HG03039 (cell line): Measurements from ENCODE around the gene IGFL3.
"Not testable (repeated sequence)": the region's sequence is repeated elsewhere in the genome, so short reads cannot be mapped to it uniquely, and the experiment has no call there.

Source experiments
- ATAC-seq: cut with Tn5 transposase; IDR thresholded peaks from one replicate; pipeline ENCODE4 v1.9.1; 2021; ENCODE audit warnings: mild to moderate bottlenecking, moderate library complexity; ENCODE audit not compliant: unreplicated experiment

The IGFL3 gene

DNA sequence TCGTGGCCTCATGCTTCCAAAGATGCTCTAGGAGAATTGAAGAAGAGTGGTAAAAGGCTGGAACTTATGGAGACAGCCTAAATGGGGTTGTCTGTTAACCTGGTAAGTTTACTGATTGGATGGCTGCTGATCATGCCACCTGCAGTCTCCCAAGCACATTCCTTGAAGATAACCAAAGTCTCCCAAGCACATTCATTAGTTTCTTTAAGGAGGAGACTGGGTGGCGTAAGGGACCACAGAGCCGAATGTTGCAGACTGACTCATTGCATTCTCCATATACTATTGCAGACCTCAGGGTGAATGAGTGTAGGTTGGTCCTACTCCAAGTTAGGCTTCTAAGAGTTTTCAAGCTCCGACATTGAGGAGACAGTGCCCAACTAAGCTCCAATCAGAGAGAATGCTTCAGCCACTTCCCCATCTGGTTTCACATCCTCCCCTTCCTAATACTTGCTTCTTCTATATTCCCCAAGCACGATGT, at the start of gene IGFL3:
Gene IGFL3, minus strand, starts transcription at position 51 of the 478 bp plus-strand sequence. Its CDS starts 39 bp downstream, at position 12.
- ATAC-seq, result no peak

DNA sequence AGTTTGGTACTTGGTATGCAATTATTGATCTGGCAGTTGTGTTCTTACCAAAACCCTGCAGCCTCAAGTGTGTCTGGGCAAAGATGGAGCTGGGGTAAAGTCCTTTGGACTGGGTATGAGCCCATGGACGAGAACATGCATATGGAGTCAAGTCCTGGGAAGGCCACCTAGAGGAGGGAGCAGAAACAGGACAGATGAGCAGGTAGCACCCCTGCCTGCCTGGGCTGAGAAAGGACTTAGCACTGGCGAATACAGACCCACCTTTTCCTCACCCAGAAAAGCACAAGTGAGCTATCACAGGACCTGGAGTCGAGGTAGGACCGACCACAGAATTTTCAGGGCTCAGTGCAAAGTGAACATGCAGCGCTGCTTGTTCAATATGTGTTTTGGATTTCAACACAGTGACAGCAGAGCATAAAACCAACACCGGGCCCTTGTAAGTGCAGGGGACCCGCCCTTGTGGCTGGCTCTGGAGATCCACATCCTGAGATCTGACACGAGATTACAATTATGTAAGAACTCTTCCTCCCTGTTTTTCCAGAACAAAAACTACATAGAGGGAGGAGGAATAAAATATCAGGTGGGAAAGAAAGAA, 49.5 kb upstream of the IGFL3 start:
- no peak for ATAC-seq

DNA sequence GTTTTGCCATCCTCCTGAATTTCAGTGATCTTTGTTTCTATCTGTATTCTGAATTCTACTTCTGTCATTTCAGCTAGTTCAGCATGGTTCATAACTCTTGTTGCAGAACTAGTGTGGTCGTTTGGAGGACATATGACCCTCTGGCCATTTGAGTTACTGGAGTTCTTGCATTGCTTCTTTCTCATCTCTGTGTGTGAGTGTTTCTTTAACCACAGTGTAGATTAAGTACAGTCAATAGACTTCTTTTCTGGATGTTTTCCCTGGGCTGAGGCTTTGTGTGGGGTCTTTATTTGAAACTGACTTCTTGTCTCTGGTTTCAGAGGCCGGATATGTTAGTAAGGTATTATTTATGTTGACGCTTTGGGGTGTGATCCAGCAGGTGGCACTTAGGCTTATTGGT, 38.2 kb upstream of the IGFL3 start:
- ATAC-seq, result no peak

DNA sequence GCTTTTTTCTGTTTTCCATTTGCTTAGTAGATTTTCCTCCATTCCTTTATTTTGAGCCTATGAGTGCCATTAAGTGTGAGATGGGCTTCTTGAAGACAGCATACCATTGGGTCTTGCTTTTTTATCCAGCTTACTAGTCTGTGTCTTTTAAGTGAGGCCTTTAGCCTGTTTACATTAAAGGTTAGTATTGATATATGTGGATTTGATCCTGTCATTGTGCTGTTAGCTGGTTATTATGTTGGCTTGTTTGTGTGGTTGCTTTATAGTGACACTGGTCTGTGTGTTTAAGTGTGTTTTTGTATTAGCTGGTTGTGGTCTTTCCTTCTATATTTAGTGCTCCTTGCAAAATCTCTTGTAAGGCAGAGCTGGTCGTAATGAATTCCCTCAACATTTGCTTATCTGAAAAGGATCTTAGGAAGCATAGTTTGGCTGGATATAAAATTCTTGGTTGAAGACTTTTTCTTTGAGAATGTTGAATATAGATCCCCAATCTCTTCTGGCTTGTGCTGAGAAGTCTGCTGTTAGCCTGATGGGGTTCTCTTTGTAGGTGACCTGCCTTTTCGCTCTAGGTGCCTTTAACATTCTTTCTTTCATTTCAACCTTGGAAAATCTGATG, 37.3 kb upstream of the IGFL3 start:
- not testable (repeated sequence) for ATAC-seq

DNA sequence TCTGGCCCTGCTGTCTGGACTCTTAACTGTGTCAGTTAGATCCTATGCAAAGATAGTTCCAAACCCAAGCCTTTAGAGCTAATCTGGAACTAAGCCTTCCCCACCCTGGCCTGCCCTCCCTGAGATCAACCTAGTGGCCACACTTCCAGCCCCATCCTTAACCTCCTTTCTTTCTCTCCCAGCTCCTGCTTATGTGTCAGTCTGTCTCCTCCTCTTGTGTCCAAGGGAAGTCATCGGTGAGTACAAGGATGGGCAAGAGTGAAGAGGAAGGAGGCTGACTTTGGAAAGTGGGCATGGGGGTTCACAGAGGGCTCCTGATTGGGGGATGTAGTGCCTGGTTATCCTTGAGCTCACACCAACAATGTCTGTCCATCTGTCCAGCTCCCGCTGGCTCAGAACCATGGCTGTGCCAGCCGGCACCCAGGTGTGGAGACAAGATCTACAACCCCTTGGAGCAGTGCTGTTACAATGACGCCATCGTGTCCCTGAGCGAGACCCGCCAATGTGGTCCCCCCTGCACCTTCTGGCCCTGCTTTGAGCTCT, 35.8 kb upstream of the IGFL3 start:
- no peak for ATAC-seq

DNA sequence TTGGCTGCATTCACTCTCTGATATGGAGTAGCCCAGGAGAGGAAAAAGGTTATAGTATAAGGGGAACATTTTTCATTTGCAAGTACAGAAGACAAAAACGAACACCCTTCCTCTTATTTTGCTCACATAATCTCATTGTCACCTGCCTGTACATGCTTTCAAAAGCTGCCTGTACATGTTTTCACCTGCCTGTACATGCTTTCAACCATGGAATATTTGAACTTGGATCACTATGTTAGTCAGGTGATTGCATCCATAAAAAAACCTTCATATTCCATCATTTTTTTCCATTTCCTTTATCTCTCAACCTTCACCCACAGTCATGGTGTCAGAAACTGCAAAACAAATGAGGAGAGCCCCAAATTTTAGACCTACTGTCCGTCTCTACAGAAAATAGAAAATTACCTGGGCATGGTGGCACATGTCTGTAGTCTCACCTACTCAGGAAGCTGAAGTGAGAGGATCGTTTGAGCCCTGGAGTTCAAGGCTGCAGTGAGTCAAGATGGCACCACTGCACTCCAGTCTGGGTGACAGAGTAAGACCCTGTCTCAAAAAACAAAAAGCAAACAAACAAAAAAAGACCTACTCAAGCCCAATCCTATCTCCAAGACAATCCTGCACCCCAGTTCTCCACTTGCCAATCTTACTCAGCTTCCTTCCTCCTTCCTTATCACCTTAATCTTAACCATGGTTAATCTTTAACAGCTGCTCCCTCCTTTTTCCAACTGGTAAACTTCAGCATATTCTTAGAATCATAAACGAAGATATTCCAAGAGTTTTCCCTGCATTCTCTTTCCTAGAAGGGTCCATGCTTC, 35.1 kb upstream of the IGFL3 start:
- ATAC-seq, result no peak

DNA sequence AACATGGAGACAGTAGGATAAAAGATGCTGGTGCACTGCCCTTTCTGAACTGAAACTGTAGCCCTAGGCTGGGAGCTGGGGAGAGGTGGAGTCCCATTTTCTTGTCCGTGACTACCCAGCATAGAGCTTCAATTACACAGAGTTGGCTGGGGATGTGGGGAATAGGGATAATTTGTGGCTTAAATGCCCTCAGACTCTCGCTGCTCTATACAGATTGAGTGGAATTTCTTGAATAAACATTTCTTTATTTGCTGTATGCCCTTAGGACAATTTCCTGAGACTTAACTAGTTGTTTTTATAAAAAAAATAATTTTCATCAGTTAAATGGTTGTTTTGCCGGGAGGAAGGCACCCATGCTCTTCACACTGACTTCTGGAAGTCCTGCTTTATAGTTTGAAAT, 30.7 kb upstream of the IGFL3 start:
- no peak for ATAC-seq

DNA sequence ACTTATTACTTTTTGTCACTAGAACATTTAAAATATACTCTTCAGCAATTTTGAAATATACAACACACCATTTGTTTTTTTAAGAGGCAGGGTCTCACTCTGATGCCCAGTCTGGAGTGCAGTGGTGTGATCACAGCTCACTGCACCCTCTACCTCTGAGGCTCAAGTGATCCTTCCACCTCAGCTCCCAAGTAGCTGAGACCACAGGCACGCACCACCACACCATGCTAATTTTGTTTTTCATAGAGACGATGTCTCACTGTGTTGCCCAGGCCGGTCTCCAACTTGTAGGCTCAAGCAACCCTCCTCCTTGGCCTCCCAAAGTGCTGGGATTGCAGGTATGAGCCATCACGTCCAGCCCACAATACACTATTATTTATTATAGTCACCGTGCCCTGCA, 26.1 kb upstream of the IGFL3 start:
- no peak for ATAC-seq

DNA sequence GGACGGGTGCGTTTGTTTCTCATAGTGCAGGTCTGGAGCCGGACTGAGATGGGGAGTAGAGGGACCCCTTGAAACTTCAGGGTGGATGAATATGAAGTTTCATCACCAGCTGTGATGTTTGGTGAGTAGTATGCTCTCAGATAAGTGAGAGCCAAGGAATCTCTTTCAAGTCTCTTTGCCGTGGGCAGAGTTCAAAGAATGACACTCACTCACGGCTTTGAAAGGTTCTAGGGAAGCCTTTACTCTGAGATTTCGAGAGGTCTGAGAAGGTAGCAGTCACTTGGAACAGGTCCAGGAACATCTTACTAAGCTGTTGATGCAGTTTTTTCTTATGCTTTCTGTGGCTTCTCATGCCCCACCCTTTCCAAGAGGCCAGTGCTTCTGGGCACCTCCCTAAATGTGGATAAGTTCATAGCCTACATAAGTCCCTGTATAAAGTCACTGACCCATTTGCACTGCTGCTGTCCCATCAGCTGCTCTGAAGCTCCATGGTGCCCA, 23.4 kb upstream of the IGFL3 start, which contains the start of gene IGFL2:
Gene IGFL2, plus strand, starts transcription at position 448 of the 498 bp plus-strand sequence. Its CDS starts 41 bp downstream, at position 489.
- ATAC-seq, result no peak

DNA sequence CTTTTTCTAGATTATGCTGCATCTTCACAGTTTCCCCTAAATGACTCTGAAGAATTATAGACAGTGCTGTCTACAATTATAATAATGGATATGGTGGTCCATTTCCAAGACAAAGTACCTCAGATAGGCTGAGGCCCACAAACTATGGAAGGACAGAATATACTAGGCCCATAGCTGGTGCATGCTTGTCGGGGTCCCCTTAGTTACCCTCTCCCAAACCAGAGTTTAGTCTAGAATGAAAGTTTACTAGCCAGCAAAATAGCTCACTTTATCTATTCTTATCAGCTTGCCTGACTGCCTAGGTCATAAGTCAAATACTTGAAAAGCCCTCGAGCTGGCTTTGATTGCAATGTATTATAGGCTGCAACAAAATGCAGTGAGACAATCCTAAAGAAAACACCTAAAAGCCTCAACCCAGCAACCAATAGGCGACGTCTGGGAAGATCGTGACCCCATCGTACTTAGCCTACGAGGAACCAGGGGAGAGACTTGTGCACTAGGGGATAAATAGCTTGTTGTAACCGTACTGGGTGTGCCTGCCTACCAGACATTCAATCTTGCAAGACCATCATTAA, 22.8 kb upstream of the IGFL3 start:
- ATAC-seq, result no peak

DNA sequence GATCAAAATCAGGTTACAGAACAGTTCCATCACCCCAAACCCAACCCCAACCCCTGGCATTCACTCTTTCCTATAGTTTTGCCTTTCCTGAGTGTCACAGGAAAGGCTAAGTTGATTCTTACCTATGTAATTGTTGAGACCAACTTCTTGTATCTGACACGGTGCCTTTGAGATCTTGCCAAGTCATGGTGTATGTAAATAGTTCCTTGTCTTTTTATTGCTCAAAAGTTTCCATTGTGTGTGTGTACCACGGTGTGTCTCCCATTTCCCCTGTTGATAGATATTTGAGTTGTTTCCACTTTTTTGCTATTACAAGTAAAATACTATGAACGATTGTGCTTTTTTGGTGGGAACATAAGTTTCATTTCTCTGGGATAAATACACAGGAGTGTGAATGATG, 20.3 kb upstream of the IGFL3 start:
- ATAC-seq, result no peak

DNA sequence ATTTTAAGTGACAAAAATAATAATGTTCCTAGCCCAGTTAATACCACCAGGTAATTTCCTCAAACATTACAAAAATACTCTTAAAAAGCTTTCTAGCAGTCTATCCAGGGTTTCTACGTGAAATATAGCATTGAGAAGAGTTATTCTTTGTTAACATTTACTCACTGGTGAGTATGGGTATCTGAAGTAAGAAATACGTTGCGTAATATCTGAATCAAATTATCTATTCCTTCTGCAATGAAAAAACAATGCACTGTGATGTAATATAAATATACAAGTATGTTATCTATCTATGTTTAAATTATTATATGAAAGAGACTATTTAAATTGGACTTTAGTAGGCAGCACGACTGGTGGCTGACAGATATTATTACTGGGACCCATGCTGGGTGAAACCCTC, 17.8 kb upstream of the IGFL3 start:
- no peak for ATAC-seq

DNA sequence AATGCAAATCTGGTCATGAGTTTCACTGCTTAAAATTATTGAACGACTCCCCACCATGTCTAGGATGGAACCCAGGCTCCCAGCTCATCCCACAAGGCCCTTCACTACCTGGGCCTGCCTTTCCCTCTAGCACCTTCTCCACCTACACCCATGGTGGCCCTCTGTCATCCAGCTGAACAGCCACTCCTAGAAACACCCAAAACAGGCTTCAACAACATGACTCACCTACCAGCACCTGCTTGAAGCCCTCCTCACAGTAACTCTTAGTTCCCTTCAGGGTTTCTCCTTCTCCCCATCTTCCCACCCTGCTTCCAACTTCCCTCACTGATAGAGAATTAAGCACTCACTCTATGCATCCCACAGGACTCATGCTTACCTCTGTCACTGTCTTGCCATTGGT, 16.9 kb upstream of the IGFL3 start:
- ATAC-seq, result no peak

DNA sequence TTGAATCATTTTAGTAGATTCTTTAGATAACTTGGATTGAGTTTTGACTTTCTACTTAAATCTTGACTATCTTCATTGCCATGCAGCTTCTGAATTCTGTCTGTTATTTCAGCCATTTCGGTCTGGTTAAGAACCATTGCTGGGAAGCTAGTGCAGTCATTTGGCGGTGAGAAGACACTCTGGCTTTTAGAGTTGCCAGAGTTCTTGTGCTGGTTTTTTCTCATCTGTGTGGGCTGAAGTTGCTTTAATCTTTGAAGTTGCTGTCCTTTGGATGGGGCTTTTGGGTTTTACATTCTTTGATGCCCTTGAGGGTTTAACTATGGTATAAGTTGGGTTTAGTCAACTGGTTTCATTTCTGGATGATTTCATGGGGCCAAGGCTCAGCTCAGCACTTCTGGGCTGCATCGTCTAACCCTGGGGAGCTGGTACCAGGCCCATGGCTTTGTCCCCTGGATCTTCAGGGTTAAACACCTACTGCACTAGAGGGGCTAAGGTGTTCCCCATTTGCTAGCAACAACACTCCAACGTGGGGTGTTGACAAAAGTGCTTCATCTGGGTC, 13.5 kb upstream of the IGFL3 start:
- ATAC-seq, result no peak

DNA sequence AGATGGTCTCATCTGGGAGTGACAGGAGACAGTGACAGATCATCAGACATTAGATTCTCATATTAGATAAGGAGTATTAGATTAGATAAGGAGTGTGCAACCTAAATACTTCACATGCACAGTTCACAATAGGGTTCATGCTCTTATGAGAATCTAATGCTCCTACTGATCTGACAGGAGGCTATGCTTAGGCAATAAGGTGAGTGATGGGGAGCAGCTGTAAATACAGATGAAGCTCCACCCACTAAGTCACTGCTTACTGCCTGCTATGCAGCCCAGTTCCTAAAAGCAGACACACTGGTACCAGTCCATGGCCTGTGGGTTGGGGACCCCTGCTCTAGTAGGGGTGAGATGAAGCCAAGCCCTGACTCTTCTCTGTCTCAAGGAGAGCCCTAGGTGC, 10.0 kb upstream of the IGFL3 start:
- ATAC-seq, result no peak

DNA sequence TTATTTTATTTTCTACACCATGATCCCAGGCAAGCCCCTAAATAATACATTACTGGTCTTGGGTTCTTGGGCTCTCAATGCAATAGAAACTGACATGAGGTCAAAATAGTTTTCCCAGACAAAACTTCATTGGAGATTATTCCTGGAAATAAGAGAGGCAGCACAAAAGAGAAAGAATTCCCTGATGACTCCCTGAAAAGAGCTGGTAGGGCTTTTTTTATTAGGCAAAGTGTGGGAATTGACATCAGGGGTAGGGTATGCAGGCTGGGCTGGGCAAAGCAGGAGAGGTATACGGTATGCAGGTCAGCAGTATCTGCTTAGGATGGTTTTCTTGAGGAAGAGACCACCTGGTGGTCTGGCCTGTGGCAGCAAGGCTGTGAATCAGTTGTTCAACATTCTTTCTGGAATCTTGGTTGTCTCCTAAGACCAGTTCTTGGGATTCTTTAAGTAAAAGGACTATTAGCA, 9.3 kb upstream of the IGFL3 start:
- no peak for ATAC-seq

DNA sequence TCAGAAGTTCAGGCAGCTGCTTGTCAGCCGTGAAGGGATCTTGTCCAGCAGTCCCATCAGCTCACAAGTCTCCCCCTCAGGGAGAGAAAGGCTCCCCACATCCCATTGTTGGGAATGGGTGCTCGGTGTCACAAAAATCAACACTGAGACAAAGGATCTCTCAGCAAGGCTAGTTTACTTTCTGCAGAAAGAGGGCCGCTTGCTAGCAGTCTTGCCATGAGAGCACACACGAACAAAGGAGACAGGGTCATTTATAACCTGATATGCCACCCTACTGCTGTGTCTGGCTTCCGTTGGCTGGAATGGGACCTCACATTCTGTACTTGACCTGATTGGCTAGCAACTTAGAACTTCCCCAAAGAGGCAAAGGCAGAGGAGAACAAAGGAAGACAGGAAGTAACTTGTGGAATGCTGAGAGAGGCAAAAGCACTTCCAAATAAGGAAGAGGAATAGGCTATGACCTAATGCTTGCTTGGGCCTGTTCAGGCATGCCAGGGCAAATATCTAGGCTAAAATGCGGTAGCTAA, 8.7 kb upstream of the IGFL3 start:
- ATAC-seq, result no peak

DNA sequence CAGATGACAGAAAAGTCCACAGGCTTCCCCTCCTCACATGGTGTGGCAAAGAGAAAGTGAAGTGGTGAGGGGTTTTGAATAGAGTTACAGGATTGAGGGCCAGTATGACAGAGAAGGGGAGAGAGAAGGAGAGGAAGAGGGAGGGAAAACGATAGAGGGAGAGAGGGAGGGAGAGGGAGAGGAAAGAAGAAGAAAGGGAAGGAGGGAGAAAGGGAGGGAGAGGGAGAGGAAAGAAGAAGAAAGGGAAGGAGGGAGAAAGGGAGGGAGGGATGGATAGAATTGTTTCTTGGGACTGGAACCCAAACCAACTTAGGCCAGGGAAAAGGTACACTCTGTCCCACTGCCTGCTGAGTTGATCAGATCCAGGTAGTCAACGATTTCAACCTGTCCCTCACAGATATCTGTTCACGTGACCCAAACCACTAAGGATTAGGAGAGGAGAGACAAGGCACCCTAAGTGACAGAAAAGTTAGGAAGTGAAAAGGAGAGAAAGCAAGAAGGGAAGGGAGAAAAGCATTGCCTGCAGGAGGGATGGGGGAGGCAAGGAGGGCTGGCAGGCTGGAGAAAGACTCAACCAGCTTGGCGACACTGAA, 8.1 kb upstream of the IGFL3 start:
- ATAC-seq, result no peak

DNA sequence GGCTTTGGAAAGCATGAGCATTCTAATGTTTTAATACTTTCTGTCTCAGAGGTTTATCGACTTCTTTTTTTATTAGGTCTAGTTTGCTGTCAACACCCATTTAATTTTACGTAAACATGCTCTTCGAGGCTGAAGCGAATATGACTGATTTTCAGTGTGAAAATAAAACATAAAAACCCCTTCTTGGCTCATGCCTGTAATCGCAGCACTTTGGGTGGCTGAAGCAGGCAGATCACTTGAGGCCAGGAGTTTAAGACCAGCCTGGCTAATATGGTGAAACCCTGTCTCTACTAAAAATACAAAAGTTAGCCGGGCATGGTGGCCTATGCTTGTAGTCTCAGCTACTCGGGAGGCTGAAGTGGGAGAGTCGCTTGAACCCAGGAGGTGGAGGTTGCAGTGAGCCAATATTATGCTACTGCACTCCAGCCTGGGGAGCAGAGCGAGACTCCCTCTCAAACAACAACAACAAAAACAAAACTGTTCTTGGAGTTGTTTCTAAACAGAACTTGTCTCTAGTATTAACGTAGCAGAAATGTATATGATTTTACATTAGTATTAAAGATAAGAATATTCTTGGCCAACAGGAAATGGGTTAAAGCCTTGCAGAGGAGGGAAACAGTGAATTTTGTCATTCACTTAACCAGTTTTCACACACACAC, 7.1 kb upstream of the IGFL3 start:
- ATAC-seq, result no peak
